Measurements from ENCODE around the gene CASK.

CASK gene

GRCh38 chrX:41482154-41482850, 441.1 kb downstream of the CASK start:
- TF ChIP-seq CTCF (IDR thresholded peaks at IDR 0.05; ENCODE audit: borderline replicate concordance, insufficient read depth, low read depth, low read length): no peak

GRCh38 chrX:41481264-41482109, 441.9 kb downstream of the CASK start:
- peak; percentile 62 for TF ChIP-seq CTCF (IDR thresholded peaks at IDR 0.05; ENCODE audit: borderline replicate concordance, insufficient read depth, low read depth, low read length)
- H3K4me3 ChIP-seq (ENCODE audit: low read depth, low read length): no peak overlapping the region

More at GRCh38 chrX:41482154-41482850, 441.1 kb downstream of the CASK start:
- no peak overlapping the region for H3K4me3 ChIP-seq (ENCODE audit: low read depth, low read length)

GRCh38 chrX:41480508-41481260, 442.7 kb downstream of the CASK start:
- TF ChIP-seq CTCF (IDR thresholded peaks at IDR 0.05; ENCODE audit: borderline replicate concordance, insufficient read depth, low read depth, low read length): no peak
- H3K4me3 ChIP-seq (ENCODE audit: low read depth, low read length): no peak overlapping the region

- TF ChIP-seq CTCF (IDR thresholded peaks at IDR 0.05; ENCODE audit: borderline replicate concordance, insufficient read depth, low read depth, low read length): no peak
- no peak overlapping the region for H3K4me3 ChIP-seq (ENCODE audit: low read depth, low read length)
These were observed 444.9 kb downstream of the CASK start for GRCh38 chrX:41478381-41478911.

GRCh38 chrX:41475591-41476241, 447.6 kb downstream of the CASK start:
- no peak for TF ChIP-seq CTCF (IDR thresholded peaks at IDR 0.05; ENCODE audit: borderline replicate concordance, insufficient read depth, low read depth, low read length)
- H3K4me3 ChIP-seq (ENCODE audit: low read depth, low read length): no peak overlapping the region

GRCh38 chrX:41475191-41475590, 448.2 kb downstream of the CASK start:
- H3K4me3 ChIP-seq (ENCODE audit: low read depth, low read length): no peak overlapping the region
- TF ChIP-seq CTCF (IDR thresholded peaks at IDR 0.05; ENCODE audit: borderline replicate concordance, insufficient read depth, low read depth, low read length): no peak

Data from GM12875 (cell line).